ENCODE results near the gene PTPRCAP. TPM values are rescaled to one million over a fixed set of nuclear protein-coding genes. Genes with fewer than 3 reads are reported as not detected.

The PTPRCAP gene
- total RNA-seq, 1 experiment from 2014 or later = 1.7 TPM

DNA sequence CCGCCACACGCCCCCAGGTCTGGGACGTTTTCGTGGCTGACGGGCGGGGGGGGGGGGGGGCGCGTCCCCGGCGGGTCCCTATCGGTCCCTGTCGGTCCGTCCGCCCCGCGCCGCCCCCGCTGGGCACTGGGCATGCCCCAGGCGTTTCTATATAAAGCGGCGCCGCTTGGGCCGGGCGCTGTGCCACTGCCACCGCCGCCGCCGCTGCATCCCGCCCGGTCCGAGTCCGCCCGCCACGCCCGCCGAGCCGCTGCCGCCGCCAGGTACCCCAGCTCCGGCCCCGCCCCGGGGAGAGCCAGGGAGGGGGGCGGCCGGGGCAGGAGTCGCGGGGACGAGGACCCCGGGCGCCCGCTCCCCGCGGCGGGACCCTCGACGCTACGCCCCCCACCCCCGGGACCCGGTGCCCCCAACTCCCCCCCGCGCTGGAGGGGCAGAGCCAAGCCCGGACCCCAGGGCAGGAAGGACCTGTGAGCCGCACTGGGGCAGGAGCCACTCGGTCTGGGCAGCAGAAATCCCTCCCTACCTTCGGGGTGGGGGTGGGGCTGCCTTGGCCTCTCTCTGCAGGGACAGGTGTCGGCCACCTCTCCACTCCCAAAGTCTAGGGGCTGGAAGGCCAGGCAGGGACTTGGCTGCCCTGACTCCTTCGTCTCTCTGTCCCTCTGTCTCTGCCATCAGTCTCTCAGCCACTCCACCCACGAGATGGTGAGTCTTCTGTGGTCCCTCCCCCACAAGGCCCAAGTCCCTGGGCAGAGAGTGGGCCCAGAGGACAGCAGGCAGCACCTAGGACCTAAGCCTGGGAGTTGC lies 21.8 kb downstream of the PTPRCAP start, which contains the start of gene CARNS1:
TSS of gene CARNS1 (plus strand) at position 178 of the 804 bp plus-strand sequence. CDS start at position 700, 522 bp downstream.
- peak within 1 kb of the TSS; percentile 66 to 85 for H3K4me3 Mint-ChIP-seq
- Histone ChIP-seq H3K14ac (ENCODE audit: insufficient read depth, low read length) (no peak within 1 kb of the TSS), H3K27me3 (ENCODE audit: insufficient read depth, low read length) (no peaks in the 10 kb centered on the region), H3K4me2 (ENCODE audit: insufficient read depth, insufficient read length, low read length) (peak within 1 kb of the TSS; percentile 44), H3K9me3 (ENCODE audit: control insufficient read depth, low read depth, low read length) (no peaks in the 10 kb centered on the region), H3K79me2 (ENCODE audit: insufficient read depth, low read length) (no peaks in the 10 kb centered on the region), H3K9ac (ENCODE audit: extremely low read depth, insufficient read length, low read length) (no peak within 1 kb of the TSS), H4K91ac (ENCODE audit: insufficient read length, low read depth, low read length) (no peak within 1 kb of the TSS), H2BK5ac (ENCODE audit: insufficient read length, low read length) (no peak within 1 kb of the TSS), H4K8ac (replicated peaks; ENCODE audit: insufficient read length, low read depth, low read length) (no peak within 1 kb of the TSS), H3K18ac (ENCODE audit: insufficient read length, low read depth, low read length) (no peak within 1 kb of the TSS), H2BK12ac (ENCODE audit: insufficient read length, low read depth, low read length) (no peak within 1 kb of the TSS), H2BK120ac (ENCODE audit: low read depth, low read length, poor library complexity, severe bottlenecking) (no peak within 1 kb of the TSS), H4K5ac (ENCODE audit: insufficient read length, low read depth, low read length) (no peak within 1 kb of the TSS), H2BK15ac (ENCODE audit: low read depth, low read length) (no peak within 1 kb of the TSS), H3K4ac (ENCODE audit: low read depth, low read length) (no peak within 1 kb of the TSS), H3K56ac (ENCODE audit: insufficient read length, low read depth, low read length) (no peak within 1 kb of the TSS), H3K23me2 (ENCODE audit: insufficient read length, low read depth, low read length, poor library complexity, severe bottlenecking) (no peaks in the 10 kb centered on the region), H3K23ac (ENCODE audit: insufficient read length, low read depth, low read length) (no peak within 1 kb of the TSS), H2AK5ac (ENCODE audit: insufficient read length, low read length) (no peak within 1 kb of the TSS), H3K79me1 (ENCODE audit: insufficient read depth, low read depth, low read length, poor library complexity, severe bottlenecking) (no peaks in the 10 kb centered on the region), H2AFZ (ENCODE audit: low read length) (no peak within 1 kb of the TSS), H3K27ac (ENCODE audit: insufficient read length, low read depth, low read length) (no peak within 1 kb of the TSS), H3K4me1 (ENCODE audit: insufficient read depth, low read length) (no peaks in the 10 kb centered on the region), H3T11ph (ENCODE audit: low read length) (no peak within 1 kb of the TSS), H4K20me1 (ENCODE audit: control insufficient read depth, insufficient read depth, insufficient read length) (no peaks in the 10 kb centered on the region), H2BK20ac (ENCODE audit: low read depth, low read length, poor library complexity, severe bottlenecking) (no peak within 1 kb of the TSS)
- H3K36me3 Mint-ChIP-seq (ENCODE audit: insufficient read depth in 1 of 3, low read depth in 3 of 3) = peaks cover 0 to 1% (median 0%) of the 10 kb centered on the region in 3 experiments; a peak in 1 of 7 replicates
- peak; percentile 76 for DNase-seq
- TF ChIP-seq, protein P1, sequence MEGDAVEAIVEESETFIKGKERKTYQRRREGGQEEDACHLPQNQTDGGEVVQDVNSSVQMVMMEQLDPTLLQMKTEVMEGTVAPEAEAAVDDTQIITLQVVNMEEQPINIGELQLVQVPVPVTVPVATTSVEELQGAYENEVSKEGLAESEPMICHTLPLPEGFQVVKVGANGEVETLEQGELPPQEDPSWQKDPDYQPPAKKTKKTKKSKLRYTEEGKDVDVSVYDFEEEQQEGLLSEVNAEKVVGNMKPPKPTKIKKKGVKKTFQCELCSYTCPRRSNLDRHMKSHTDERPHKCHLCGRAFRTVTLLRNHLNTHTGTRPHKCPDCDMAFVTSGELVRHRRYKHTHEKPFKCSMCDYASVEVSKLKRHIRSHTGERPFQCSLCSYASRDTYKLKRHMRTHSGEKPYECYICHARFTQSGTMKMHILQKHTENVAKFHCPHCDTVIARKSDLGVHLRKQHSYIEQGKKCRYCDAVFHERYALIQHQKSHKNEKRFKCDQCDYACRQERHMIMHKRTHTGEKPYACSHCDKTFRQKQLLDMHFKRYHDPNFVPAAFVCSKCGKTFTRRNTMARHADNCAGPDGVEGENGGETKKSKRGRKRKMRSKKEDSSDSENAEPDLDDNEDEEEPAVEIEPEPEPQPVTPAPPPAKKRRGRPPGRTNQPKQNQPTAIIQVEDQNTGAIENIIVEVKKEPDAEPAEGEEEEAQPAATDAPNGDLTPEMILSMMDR (conservative IDR thresholded peaks at IDR 0.05) = no peak
- H3K27me3 Mint-ChIP-seq (ENCODE audit: low read depth) = peaks cover 49% of the 10 kb centered on the region
- WGBS (ENCODE audit: extremely low coverage, insufficient read length, low lambda C conversion rate) = no CpG with 5 or more reads among the region's 67 CpGs
- H3K27ac Mint-ChIP-seq = peak within 1 kb of the TSS in 1 of 3 experiments; percentile 72; a peak in 2 of 7 replicates
- H3K9me3 Mint-ChIP-seq = no peaks in the 10 kb centered on the region; a peak in 1 of 5 replicates
- H3K4me1 Mint-ChIP-seq = peaks cover 18 to 26% of the 10 kb centered on the region in 2 experiments
